Smooth muscle cell (in vitro differentiated cells): ENCODE data around the gene SPTBN4. TPM values are rescaled to one million over a fixed set of nuclear protein-coding genes. Genes with fewer than 3 reads are reported as not detected.
A peak's percentile ranks its signal among the peaks of the same experiment; 100 is the strongest.
"Not testable (repeated sequence)": the region's sequence is repeated elsewhere in the genome, so short reads cannot be mapped to it uniquely, and the experiment has no call there.

Experiments used
- DNase-seq: peaks from one replicate; lab custom pipeline; 2025; ENCODE audit not compliant: unreplicated experiment; lab: John Stamatoyannopoulos, UW
- H2AFZ ChIP-seq: fragments of 200-600 bp; sonication (generic); 2 replicates; pipeline ENCODE4 v1.6.0; 2016; ENCODE audit warnings: antibody characterized with exemption, low read depth, mild to moderate bottlenecking
- H3F3A ChIP-seq: fragments of 200-600 bp; sonication (generic); 2 replicates; pipeline ENCODE4 v1.6.0; 2017; ENCODE audit warnings: antibody characterized with exemption, low read depth
- H3K27ac ChIP-seq: fragments of 200-600 bp; sonication (generic); 2 replicates; pipeline ENCODE4 v1.5.1; 2016; ENCODE audit warnings: low read depth, mild to moderate bottlenecking
- H3K27me3 ChIP-seq: fragments of 200-600 bp; sonication (generic); 2 replicates; pipeline ENCODE4 v1.6.1; 2016; ENCODE audit warnings: low read depth, mild to moderate bottlenecking
- H3K36me3 ChIP-seq: fragments of 200-600 bp; sonication (generic); 2 replicates; pipeline ENCODE4 v1.5.1; 2016; ENCODE audit warnings: low read depth
- H3K4me1 ChIP-seq: fragments of 200-600 bp; sonication (generic); 2 replicates; pipeline ENCODE4 v1.5.1; 2016; ENCODE audit warnings: low read depth
- H3K4me2 ChIP-seq: fragments of 200-600 bp; sonication (generic); 2 replicates; pipeline ENCODE4 v1.6.0; 2016; ENCODE audit warnings: mild to moderate bottlenecking
- H3K4me3 ChIP-seq: fragments of 200-600 bp; sonication (generic); 2 replicates; pipeline ENCODE4 v1.5.1; 2016; ENCODE audit warnings: mild to moderate bottlenecking
- H3K79me2 ChIP-seq: fragments of 200-600 bp; sonication (generic); 2 replicates; pipeline ENCODE4 v1.6.0; 2016; ENCODE audit warnings: low read depth, mild to moderate bottlenecking
- H3K9ac ChIP-seq: fragments of 200-600 bp; sonication (generic); 2 replicates; pipeline ENCODE4 v1.6.0; 2016; ENCODE audit warnings: low read depth
- H3K9me3 ChIP-seq: fragments of 200-600 bp; sonication (generic); replicated peaks from 2 replicates; pipeline ENCODE4 v1.5.1; 2016; ENCODE audit warnings: low read depth
- H4K20me1 ChIP-seq: fragments of 200-600 bp; sonication (generic); 2 replicates; pipeline ENCODE4 v1.6.0; 2016; ENCODE audit warnings: low read depth
- CTCF ChIP-seq: fragments of 200-600 bp; sonication (generic); IDR thresholded peaks from 2 replicates; pipeline ENCODE4 v1.5.1; 2017; ENCODE audit warnings: borderline replicate concordance, mild to moderate bottlenecking, antibody characterized with exemption; ENCODE audit not compliant: insufficient read depth, poor library complexity, severe bottlenecking
- WGBS: methylation state at CpG from one replicate; pipeline ENCODE4 v1.1.7; 2016; ENCODE audit warnings: low lambda C conversion rate; 5-methylcytosine and 5-hydroxymethylcytosine counted together
- polyA plus RNA-seq: library from polyadenylated mRNA; unstranded; fragments of >200 nt; fragmentation: Nextera tagmentation; extraction: Ambion mirVana; gene quantifications from 2 replicates; pipeline ENCODE4 v1.2.1, GENCODE V29; 2016
- small RNA-seq: library from RNA; depleted of rRNA; stranded (forward); fragments of <200 nt; gene quantifications from one replicate; pipeline ENCODE3, GENCODE V24; 2014
- total RNA-seq: library from RNA; depleted of rRNA; stranded (reverse); fragments of >200 nt; gene quantifications from 2 replicates; pipeline ENCODE4 v1.2.3, GENCODE V29; 2014

Gene SPTBN4
- total and polyA plus RNA-seq, 2 experiments from 2014 or later, result 1.0 to 1.2 TPM

GRCh38 chr19:40623403-40624251 is 156.8 kb downstream of the SPTBN4 start:
- DNase-seq, result no peak
- Histone ChIP-seq H3K9me3 (no peaks in the 10 kb centered on the region), H3K27ac (peak overlapping the region; percentile 19), H4K20me1 (peaks cover 41% of the 10 kb centered on the region), H2AFZ (no peak overlapping the region), H3K27me3 (no peaks in the 10 kb centered on the region), H3K9ac (no peak overlapping the region), H3K79me2 (no peaks in the 10 kb centered on the region), H3K4me2 (no peak overlapping the region), H3K36me3 (no peaks in the 10 kb centered on the region), H3K4me1 (peaks cover 9% of the 10 kb centered on the region), H3K4me3 (no peak overlapping the region), H3F3A (no peaks in the 10 kb centered on the region)
- 30% methylated on average over 41 of the region's 41 CpGs for WGBS
- no peak for TF ChIP-seq CTCF

DNA sequence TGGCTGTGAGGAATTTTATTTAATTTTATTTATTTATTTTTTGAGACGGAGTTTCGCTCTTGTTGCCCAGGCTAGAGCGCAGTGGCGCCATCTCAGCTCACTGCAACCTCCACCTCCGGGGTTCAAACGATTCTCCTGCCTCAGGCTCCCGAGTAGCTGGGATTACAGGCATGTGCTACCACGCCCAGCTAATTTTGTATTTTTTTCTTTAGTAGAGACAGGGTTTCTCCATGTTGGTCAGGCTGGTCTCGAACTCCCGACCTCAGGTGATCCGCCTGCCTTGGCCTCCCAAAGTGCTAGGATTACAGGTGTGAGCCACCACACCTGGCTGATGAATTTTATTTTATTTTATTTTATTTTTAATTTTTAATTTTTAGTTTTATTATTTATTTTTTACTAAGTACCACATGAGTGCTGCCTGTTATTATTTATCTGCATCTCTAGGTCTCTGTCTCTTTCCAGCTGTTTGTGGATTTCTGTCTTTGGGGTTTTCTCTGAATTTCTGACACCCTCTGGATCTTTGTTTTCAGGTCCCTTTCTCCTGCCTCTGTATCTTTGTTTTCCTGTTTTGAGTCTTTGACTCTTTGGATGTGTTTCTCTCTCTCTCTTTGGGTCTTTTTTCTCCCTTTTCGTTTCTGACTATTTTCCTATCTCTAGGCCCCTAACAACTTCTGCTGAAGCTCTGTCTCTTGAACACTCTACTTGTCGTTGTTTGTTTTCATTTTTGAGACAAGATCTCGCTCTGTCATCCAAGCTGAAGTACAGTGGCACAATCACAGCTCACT is 157.8 kb downstream of the SPTBN4 start:
- peaks cover 32% of the 10 kb centered on the region for H4K20me1 ChIP-seq
- H3K9ac ChIP-seq, H3K9me3 ChIP-seq, DNase-seq, H3K36me3 ChIP-seq, H3K79me2 ChIP-seq, H3K4me3 ChIP-seq, H3K27me3 ChIP-seq, H3K4me2 ChIP-seq, H3K27ac ChIP-seq, H3F3A ChIP-seq, H3K4me1 ChIP-seq, H2AFZ ChIP-seq: not testable (repeated sequence)
- WGBS, result 85% methylated on average over 14 of the region's 14 CpGs

DNA sequence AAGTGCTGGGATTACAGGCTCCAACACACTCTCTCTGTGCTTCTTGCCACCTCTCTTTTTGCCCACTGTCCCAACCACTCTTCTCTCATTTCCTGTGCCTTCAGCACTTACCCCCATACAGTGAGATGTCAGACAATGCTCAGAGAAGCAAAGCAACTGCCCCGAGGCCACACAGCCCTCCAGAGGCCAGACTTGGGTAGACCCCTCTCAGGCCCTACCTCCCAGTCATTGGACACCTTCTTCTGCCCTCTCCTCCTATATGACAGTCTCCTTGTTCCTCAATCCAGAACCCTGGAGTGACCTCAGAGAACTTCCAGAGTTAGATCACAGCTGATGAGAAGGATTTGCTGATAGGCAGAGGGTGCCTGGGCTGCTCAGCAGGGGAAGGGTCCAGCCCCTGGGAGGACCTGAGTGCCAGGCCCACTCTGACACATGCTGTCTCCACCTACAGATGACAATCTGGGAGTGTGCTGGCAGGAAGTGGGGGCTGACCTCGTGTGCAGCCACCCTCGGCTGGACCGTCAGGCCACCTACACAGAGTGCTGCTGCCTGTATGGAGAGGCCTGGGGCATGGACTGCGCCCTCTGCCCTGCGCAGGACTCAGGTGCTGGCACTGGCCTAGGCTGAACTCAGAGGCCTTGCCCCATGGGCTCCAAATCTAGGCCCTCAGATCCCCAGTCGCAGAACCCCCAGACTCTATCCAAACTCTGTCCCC is 158.8 kb downstream of the SPTBN4 start:
- H3K27me3 ChIP-seq, result no peaks in the 10 kb centered on the region
- peaks cover 9% of the 10 kb centered on the region for H3K4me1 ChIP-seq
- DNase-seq, result no peak
- WGBS, result 67% methylated on average over 7 of the region's 7 CpGs
- H3K4me2 ChIP-seq, result no peak overlapping the region
- no peak for TF ChIP-seq CTCF
- no peaks in the 10 kb centered on the region for H3F3A ChIP-seq
- no peaks in the 10 kb centered on the region for H3K36me3 ChIP-seq
- no peak overlapping the region for H2AFZ ChIP-seq
- peaks cover 31% of the 10 kb centered on the region for H4K20me1 ChIP-seq
- H3K27ac ChIP-seq, result no peak overlapping the region
- H3K9me3 ChIP-seq, result no peaks in the 10 kb centered on the region
- no peaks in the 10 kb centered on the region for H3K79me2 ChIP-seq
- no peak overlapping the region for H3K9ac ChIP-seq
- H3K4me3 ChIP-seq, result no peak overlapping the region

Small RNAs within 50 kb of the gene (small RNA-seq; reads per million reads assigned to genes)
- gene RF00017, result not detected

Other genes with a start within 250 kb of the SPTBN4 start
- gene TTC9B, start 248.6 kb upstream of the SPTBN4 start, total RNA-seq, result not detected in 2 replicates
- 0.90 TPM in 1 of 2 replicates, not detected in the other for gene TTC9B, start 248.6 kb upstream of the SPTBN4 start, polyA plus RNA-seq
- gene CCNP, start 240.3 kb upstream of the SPTBN4 start, total RNA-seq, result not detected in 2 replicates
- gene CCNP, start 240.3 kb upstream of the SPTBN4 start, polyA plus RNA-seq, result 0.23 and 0.38 TPM in 2 replicates
- 54.9 and 62.6 TPM in 2 replicates for gene AKT2, start 181.7 kb upstream of the SPTBN4 start, total RNA-seq
- gene AKT2, start 181.7 kb upstream of the SPTBN4 start, polyA plus RNA-seq, result 26.6 and 39.1 TPM in 2 replicates
- gene C19orf47, start 118.6 kb upstream of the SPTBN4 start, total RNA-seq, result 6.3 and 7.6 TPM in 2 replicates
- 7.8 and 9.3 TPM in 2 replicates for gene C19orf47, start 118.6 kb upstream of the SPTBN4 start, polyA plus RNA-seq
- 716 and 737 TPM in 2 replicates for gene PLD3, start 118.3 kb upstream of the SPTBN4 start, total RNA-seq
- gene PLD3, start 118.3 kb upstream of the SPTBN4 start, polyA plus RNA-seq, result 880 and 1,023 TPM in 2 replicates
- gene HIPK4, start 76.8 kb upstream of the SPTBN4 start, total RNA-seq, result not detected in 2 replicates
- gene HIPK4, start 76.8 kb upstream of the SPTBN4 start, polyA plus RNA-seq, result 0.32 and 0.39 TPM in 2 replicates
- gene PRX, start 53.6 kb upstream of the SPTBN4 start, total RNA-seq, result 3.3 and 4.4 TPM in 2 replicates
- 2.9 and 3.9 TPM in 2 replicates for gene PRX, start 53.6 kb upstream of the SPTBN4 start, polyA plus RNA-seq
- 44.0 and 44.9 TPM in 2 replicates for gene SERTAD1, start 41.0 kb upstream of the SPTBN4 start, total RNA-seq
- 67.1 and 67.2 TPM in 2 replicates for gene SERTAD1, start 41.0 kb upstream of the SPTBN4 start, polyA plus RNA-seq
- gene SERTAD3, start 22.7 kb upstream of the SPTBN4 start, total RNA-seq, result 40.4 and 43.1 TPM in 2 replicates
- gene SERTAD3, start 22.7 kb upstream of the SPTBN4 start, polyA plus RNA-seq, result 78.0 and 82.9 TPM in 2 replicates
- 49.1 and 50.3 TPM in 2 replicates for gene BLVRB, start 1.3 kb upstream of the SPTBN4 start, total RNA-seq
- 86.4 and 95.4 TPM in 2 replicates for gene BLVRB, start 1.3 kb upstream of the SPTBN4 start, polyA plus RNA-seq
- gene SHKBP1, start 109.9 kb downstream of the SPTBN4 start, total RNA-seq, result 38.8 and 40.9 TPM in 2 replicates
- 90.8 and 102 TPM in 2 replicates for gene SHKBP1, start 109.9 kb downstream of the SPTBN4 start, polyA plus RNA-seq
- gene LTBP4, start 134.4 kb downstream of the SPTBN4 start, total RNA-seq, result 28.5 and 38.5 TPM in 2 replicates
- gene LTBP4, start 134.4 kb downstream of the SPTBN4 start, polyA plus RNA-seq, result 170 and 188 TPM in 2 replicates
- gene NUMBL, start 223.7 kb downstream of the SPTBN4 start, total RNA-seq, result 30.5 and 53.6 TPM in 2 replicates
- 56.9 and 73.0 TPM in 2 replicates for gene NUMBL, start 223.7 kb downstream of the SPTBN4 start, polyA plus RNA-seq
- gene COQ8B, start 249.9 kb downstream of the SPTBN4 start, total RNA-seq, result 17.7 and 26.0 TPM in 2 replicates
- gene COQ8B, start 249.9 kb downstream of the SPTBN4 start, polyA plus RNA-seq, result 20.7 and 21.2 TPM in 2 replicates